Kidney (tissue), 14 donors: ENCODE measurements around the gene ZNF337. TPM values are rescaled to one million over a fixed set of nuclear protein-coding genes. Genes with fewer than 3 reads are reported as not detected.

ENCODE experiments used
- DNase-seq, 5 donors: peaks; one replicate each; pipeline ENCODE4 v3.0.0-alpha.2; 2013 to 2020
- FAIRE-seq: peaks from 2 replicates; lab custom pipeline; 2012; peaks lifted over from hg19 to GRCh38; lab: Jason Lieb, UNC
- H3K27ac ChIP-seq, 2 donors: one replicate each; pipeline ENCODE4 v1.7.0; 2013; ENCODE audit warnings: low read depth in 2 of 2, low read length in 2 of 2, inconsistent platforms in 1 of 2
- H3K27me3 ChIP-seq: one replicate; pipeline ENCODE4 v1.7.1; 2013; ENCODE audit warnings: low read length, inconsistent platforms; ENCODE audit not compliant: control insufficient read depth, insufficient read depth
- H3K36me3 ChIP-seq, 3 donors: one replicate each; pipeline versions ENCODE4 v1.7.0 to v1.7.1; 2013; ENCODE audit warnings: low read length in 3 of 3, control low read depth in 1 of 3, inconsistent platforms in 1 of 3; ENCODE audit not compliant: insufficient read depth in 3 of 3, control insufficient read depth in 2 of 3
- H3K4me1 ChIP-seq, 3 donors: one replicate each; pipeline versions ENCODE4 v1.7.0 to v1.7.1; 2013; ENCODE audit warnings: low read length in 3 of 3, inconsistent platforms in 1 of 3, low read depth in 1 of 3; ENCODE audit not compliant: control insufficient read depth in 2 of 3, insufficient read depth in 2 of 3
- H3K4me3 ChIP-seq, 3 donors: one replicate each; pipeline versions ENCODE4 v1.7.0 to v1.8.1; 2013; ENCODE audit warnings: low read length in 3 of 3, control low read depth in 1 of 3, inconsistent platforms in 1 of 3
- H3K9ac ChIP-seq, 3 donors: one replicate each; pipeline versions ENCODE4 v1.7.0 to v1.7.1; 2013; ENCODE audit warnings: low read length in 3 of 3, control low read depth in 1 of 3, inconsistent platforms in 1 of 3
- H3K9me3 ChIP-seq, 3 donors: one replicate each; pipeline versions ENCODE4 v1.7.0 to v1.7.1; 2013; ENCODE audit warnings: low read length in 3 of 3, control low read depth in 1 of 3, inconsistent platforms in 1 of 3; ENCODE audit not compliant: control insufficient read depth in 2 of 3, insufficient read depth in 1 of 3
- intact Hi-C: fragments of 100-400 bp; cut with DNase I; formaldehyde crosslinking; loops from one replicate; pipeline ENCODE4 v1.11.1; 2022
- polyA plus RNA-seq: library from polyadenylated mRNA; stranded (reverse); fragments of 350-450 nt; fragmentation: Illumina TruSeq; extraction: RNeasy Lipid Tissue Mini Kit (QIAGEN cat#74804); gene quantifications from one replicate; pipeline ENCODE4 v1.2.3, GENCODE V29; 2014; ENCODE audit warnings: low read depth, low replicate concordance; ENCODE audit not compliant: insufficient read depth
- total RNA-seq: library from RNA; stranded (reverse); fragmentation: NEBNext Ultra II Directional; extraction: Animal tissue kit (Norgen Biotek cat#: 25700); gene quantifications from one replicate; pipeline ENCODE4 v1.2.1, GENCODE V29; 2021
- TF ChIP-seq, protein P1 (sequence below): IDR thresholded peaks from 3 replicates; pipeline ENCODE4 v1.5.1; 2012; ENCODE audit warnings: mild to moderate bottlenecking, moderate library complexity, borderline replicate concordance; ENCODE audit not compliant: insufficient read depth; ENCODE audit errors: extremely low read depth
- donor health status: control.
- donor health status: control.
- donor health status: control.
- donor health status: control.
- donor health status: control.
- donor health status: DM: yes; HTN: yes; CAD: no.
- donor health status: Normal renal cell carcinoma (clear cell type).

The ZNF337 gene
- total and polyA plus RNA-seq, 2 donors from 2014 or later, result 9.2 to 17.1 TPM

DNA sequence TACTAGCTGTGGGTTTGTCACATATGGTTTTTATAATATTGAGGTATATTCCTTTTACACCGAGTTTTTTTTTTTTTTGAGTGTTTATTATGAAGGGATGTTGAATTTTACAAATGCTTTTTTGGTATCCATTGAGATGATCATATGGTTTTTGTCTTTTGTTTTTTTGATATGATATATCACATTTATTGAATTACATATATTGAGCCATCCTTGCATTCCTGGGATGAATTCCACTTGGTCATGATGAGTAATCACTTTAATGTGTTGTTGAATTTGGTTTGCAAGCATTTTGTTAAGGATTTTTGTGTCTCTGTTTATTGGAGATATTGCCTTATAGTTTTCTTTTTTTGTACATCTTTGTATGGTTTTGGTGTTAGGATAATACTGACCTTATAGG, 3.3 kb upstream of the ZNF337 start:
- FAIRE-seq, result no peak
- intact Hi-C loops, result no loop called here
- DNase-seq, result no peak
- Histone ChIP-seq H3K36me3 (no peaks in the 10 kb centered on the region), H3K4me3 (no peak overlapping the region), H3K9ac (no peak overlapping the region), H3K27me3 (no peaks in the 10 kb centered on the region), H3K9me3 (peaks cover 0 to 7% (median 0%) of the 10 kb centered on the region in 3 donors), H3K4me1 (no peaks in the 10 kb centered on the region), H3K27ac (no peak overlapping the region)
- TF ChIP-seq, protein P1, sequence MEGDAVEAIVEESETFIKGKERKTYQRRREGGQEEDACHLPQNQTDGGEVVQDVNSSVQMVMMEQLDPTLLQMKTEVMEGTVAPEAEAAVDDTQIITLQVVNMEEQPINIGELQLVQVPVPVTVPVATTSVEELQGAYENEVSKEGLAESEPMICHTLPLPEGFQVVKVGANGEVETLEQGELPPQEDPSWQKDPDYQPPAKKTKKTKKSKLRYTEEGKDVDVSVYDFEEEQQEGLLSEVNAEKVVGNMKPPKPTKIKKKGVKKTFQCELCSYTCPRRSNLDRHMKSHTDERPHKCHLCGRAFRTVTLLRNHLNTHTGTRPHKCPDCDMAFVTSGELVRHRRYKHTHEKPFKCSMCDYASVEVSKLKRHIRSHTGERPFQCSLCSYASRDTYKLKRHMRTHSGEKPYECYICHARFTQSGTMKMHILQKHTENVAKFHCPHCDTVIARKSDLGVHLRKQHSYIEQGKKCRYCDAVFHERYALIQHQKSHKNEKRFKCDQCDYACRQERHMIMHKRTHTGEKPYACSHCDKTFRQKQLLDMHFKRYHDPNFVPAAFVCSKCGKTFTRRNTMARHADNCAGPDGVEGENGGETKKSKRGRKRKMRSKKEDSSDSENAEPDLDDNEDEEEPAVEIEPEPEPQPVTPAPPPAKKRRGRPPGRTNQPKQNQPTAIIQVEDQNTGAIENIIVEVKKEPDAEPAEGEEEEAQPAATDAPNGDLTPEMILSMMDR, result no peak

- intact Hi-C loops, result no loop called here
- FAIRE-seq, result peak; percentile 95
- Histone ChIP-seq H3K9me3 (peaks cover 0 to 7% (median 0%) of the 10 kb centered on the region in 3 donors), H3K4me3 (peak overlapping the region; percentile 64 to 97 (median 90)), H3K36me3 (no peaks in the 10 kb centered on the region), H3K27ac (peak overlapping the region in 1 of 2 donors; percentile 89), H3K4me1 (no peaks in the 10 kb centered on the region), H3K9ac (peak overlapping the region; percentile 3 to 87 (median 86)), H3K27me3 (no peaks in the 10 kb centered on the region)
- no peak for DNase-seq
- TF ChIP-seq, protein P1, result no peak
These were observed 436 bp upstream of the ZNF337 start for GRCh38 chr20:25697132-25697446.

DNA sequence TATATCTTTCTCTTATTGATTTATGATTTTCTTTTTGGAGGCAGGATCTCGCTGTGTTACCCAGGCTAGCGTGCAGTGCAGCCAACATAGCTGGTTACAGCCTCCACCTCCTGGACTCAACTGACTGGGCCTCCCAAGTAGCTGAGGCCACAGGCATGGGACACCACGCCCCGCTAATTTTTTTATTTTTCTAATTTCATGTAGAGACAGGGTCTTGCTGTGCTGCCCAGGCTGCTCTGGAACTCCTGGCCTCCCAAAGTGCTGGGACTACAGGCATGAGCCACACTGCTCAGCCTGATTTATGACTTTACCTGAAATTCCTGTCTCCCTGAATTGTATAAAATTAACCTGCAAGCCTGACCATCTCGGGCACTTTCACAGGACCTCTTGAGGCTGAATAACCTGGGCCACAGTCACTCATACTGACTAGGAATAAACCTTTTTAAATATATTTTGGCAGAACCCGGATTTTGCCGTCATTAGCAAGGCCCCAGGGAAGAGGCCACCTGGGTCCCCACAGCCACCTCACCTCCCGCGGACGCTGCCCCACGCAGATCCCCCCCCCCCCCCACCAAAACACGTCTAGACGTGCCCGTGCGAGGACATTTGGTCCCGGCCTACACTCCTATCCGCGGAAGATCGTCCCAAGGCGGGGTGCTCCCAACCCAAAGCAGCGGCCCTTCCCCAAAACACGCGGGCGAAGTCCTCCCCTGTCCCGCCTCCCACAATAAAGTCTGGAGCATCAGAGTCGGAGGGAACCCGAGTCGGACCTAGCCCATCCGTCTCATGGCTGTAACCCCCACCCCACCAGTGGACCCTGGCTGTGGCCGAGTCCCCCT, 902 bp downstream of the ZNF337 start:
- Histone ChIP-seq H3K4me1 (no peaks in the 10 kb centered on the region), H3K27me3 (no peaks in the 10 kb centered on the region), H3K36me3 (no peaks in the 10 kb centered on the region), H3K9ac (peak overlapping the region; percentile 30 to 86 (median 55)), H3K9me3 (peaks cover 0 to 7% (median 0%) of the 10 kb centered on the region in 3 donors), H3K27ac (peak overlapping the region; percentile 87 to 89), H3K4me3 (peak overlapping the region; percentile 64 to 97 (median 90))
- TF ChIP-seq, protein P1, result no peak
- FAIRE-seq (no peak), DNase-seq (peak in 4 of 5 donors; percentile 18 to 56 (median 50))
- intact Hi-C loops, result no loop called here
